Measurements from ENCODE around the gene SERPINA4.

Gene SERPINA4

GRCh38 chr14:94521375-94522114 is 39.7 kb upstream of the SERPINA4 start:
- no peak for DNase-seq (ENCODE audit: low spot score)
- Histone ChIP-seq H3K4me3 (no peak overlapping the region), H3K27ac (no peak overlapping the region)
- no peak for TF ChIP-seq CTCF (IDR thresholded peaks at IDR 0.05)

GRCh38 chr14:94522115-94522724 is 39.0 kb upstream of the SERPINA4 start:
- Histone ChIP-seq H3K27ac (no peak overlapping the region), H3K4me3 (no peak overlapping the region)
- DNase-seq (ENCODE audit: low spot score) = no peak
- TF ChIP-seq CTCF (IDR thresholded peaks at IDR 0.05) = no peak

GRCh38 chr14:94523265-94523664 is 38.0 kb upstream of the SERPINA4 start:
- no peak overlapping the region for H3K4me3 ChIP-seq
- TF ChIP-seq CTCF (IDR thresholded peaks at IDR 0.05) = no peak
- no peak overlapping the region for H3K27ac ChIP-seq
- DNase-seq (ENCODE audit: low spot score) = no peak

- DNase-seq (ENCODE audit: low spot score) = no peak
- H3K4me3 ChIP-seq = no peak overlapping the region
- TF ChIP-seq CTCF (IDR thresholded peaks at IDR 0.05) = no peak
These were observed 37.1 kb upstream of the SERPINA4 start for GRCh38 chr14:94524093-94524492.

GRCh38 chr14:94531187-94531586 is 30.1 kb upstream of the SERPINA4 start:
- Histone ChIP-seq H3K4me3 (no peak overlapping the region), H3K27ac (no peak overlapping the region)
- DNase-seq (ENCODE audit: low spot score) = no peak
- TF ChIP-seq CTCF (IDR thresholded peaks at IDR 0.05) = no peak

More at GRCh38 chr14:94524093-94524492, 37.1 kb upstream of the SERPINA4 start:
- H3K27ac ChIP-seq = no peak overlapping the region

- Histone ChIP-seq H3K27ac (no peak overlapping the region), H3K4me3 (no peak overlapping the region)
- DNase-seq (ENCODE audit: low spot score) = no peak
- TF ChIP-seq CTCF (IDR thresholded peaks at IDR 0.05) = no peak
These were observed 28.8 kb upstream of the SERPINA4 start for GRCh38 chr14:94532447-94532846.

GRCh38 chr14:94535506-94535905 is 25.7 kb upstream of the SERPINA4 start:
- H3K27ac ChIP-seq = no peak overlapping the region
- no peak for TF ChIP-seq CTCF (IDR thresholded peaks at IDR 0.05)
- no peak for DNase-seq (ENCODE audit: low spot score)
- no peak overlapping the region for H3K4me3 ChIP-seq
